Neural progenitor cell (in vitro differentiated cells): Measurements from ENCODE around the gene ELAC2. TPM values are rescaled to one million over a fixed set of nuclear protein-coding genes. Genes with fewer than 3 reads are reported as not detected.

Experiments used
- DNase-seq: peaks from one replicate; pipeline ENCODE4 v3.0.0-alpha.2; 2016; ENCODE audit warnings: low spot score
- H2AFZ ChIP-seq: fragments of 200-600 bp; sonication (generic); replicated peaks from 2 replicates; pipeline ENCODE4 v1.6.1; 2016; ENCODE audit warnings: antibody characterized with exemption
- H3F3A ChIP-seq: fragments of 200-600 bp; sonication (generic); 2 replicates; pipeline ENCODE4 v1.6.1; 2016; ENCODE audit warnings: antibody characterized with exemption, low read depth
- H3K27ac ChIP-seq: fragments of 200-600 bp; sonication (generic); 2 replicates; pipeline ENCODE4 v1.5.1; 2016; ENCODE audit warnings: mild to moderate bottlenecking
- H3K27me3 ChIP-seq: fragments of 200-600 bp; sonication (generic); 2 replicates; pipeline ENCODE4 v1.6.1; 2016; ENCODE audit warnings: mild to moderate bottlenecking, moderate library complexity
- H3K36me3 ChIP-seq: fragments of 200-600 bp; sonication (generic); 2 replicates; pipeline ENCODE4 v1.5.1; 2016
- H3K4me1 ChIP-seq: fragments of 200-600 bp; sonication (generic); 2 replicates; pipeline ENCODE4 v1.6.1; 2016; ENCODE audit warnings: mixed run types
- H3K4me2 ChIP-seq: fragments of 200-600 bp; sonication (generic); 2 replicates; pipeline ENCODE4 v1.6.1; 2016
- H3K4me3 ChIP-seq: fragments of 200-600 bp; sonication (generic); 2 replicates; pipeline ENCODE4 v1.5.1; 2016
- H3K79me2 ChIP-seq: fragments of 200-600 bp; sonication (generic); 2 replicates; pipeline ENCODE4 v1.6.1; 2016; ENCODE audit warnings: low read depth
- H3K9ac ChIP-seq: fragments of 200-600 bp; sonication (generic); 2 replicates; pipeline ENCODE4 v1.6.1; 2016
- H3K9me3 ChIP-seq: fragments of 200-600 bp; sonication (generic); 2 replicates; pipeline ENCODE4 v1.5.1; 2016; ENCODE audit warnings: low read depth
- H4K20me1 ChIP-seq: fragments of 200-600 bp; sonication (generic); 2 replicates; pipeline ENCODE4 v1.6.1; 2016; ENCODE audit warnings: low read depth
- H3K27ac Mint-ChIP-seq: 3 replicates; pipeline ENCODE4 v1.8.0; 2021; ENCODE audit warnings: mixed read lengths
- H3K27me3 Mint-ChIP-seq: 2 replicates; pipeline ENCODE4 v1.8.0; 2022; ENCODE audit warnings: low read depth, mild to moderate bottlenecking, inconsistent platforms, moderate library complexity, mixed read lengths; ENCODE audit not compliant: insufficient read depth
- H3K36me3 Mint-ChIP-seq: 3 replicates; pipeline ENCODE4 v1.8.0; 2021; ENCODE audit warnings: mixed read lengths
- H3K4me1 Mint-ChIP-seq: 3 replicates; pipeline ENCODE4 v1.8.0; 2021; ENCODE audit warnings: mixed read lengths
- H3K4me3 Mint-ChIP-seq: 3 replicates; pipeline ENCODE4 v1.8.0; 2021; ENCODE audit warnings: mild to moderate bottlenecking, moderate library complexity, mixed read lengths
- H3K9me3 Mint-ChIP-seq: 3 replicates; pipeline ENCODE4 v1.8.0; 2020; ENCODE audit warnings: mixed read lengths
- EZH2 ChIP-seq: fragments of 200-600 bp; sonication (generic); IDR thresholded peaks from 2 replicates; pipeline ENCODE4 v1.6.1; 2017; ENCODE audit warnings: antibody characterized with exemption, mild to moderate bottlenecking, moderate library complexity
- EZH2phosphoT487 ChIP-seq: fragments of 200-600 bp; sonication (generic); IDR thresholded peaks from 2 replicates; pipeline ENCODE4 v1.6.1; 2017; ENCODE audit warnings: antibody characterized with exemption
- total RNA-seq: library from RNA; depleted of rRNA; stranded (reverse); fragments of >200 nt; gene quantifications from 2 replicates; pipeline ENCODE4 v1.2.3, GENCODE V29; 2015; ENCODE audit warnings: low replicate concordance
- TF ChIP-seq, protein P1 (sequence below): fragments of 200-600 bp; sonication (generic); IDR thresholded peaks from 2 replicates; pipeline ENCODE4 v1.5.1; 2017; ENCODE audit warnings: antibody characterized with exemption, mild to moderate bottlenecking

The ELAC2 gene
- total RNA-seq, 1 donor from 2014 or later: 70.5 TPM

GRCh38 chr17:12983991-12984884, 33.6 kb downstream of the ELAC2 start:
- H3K4me2 ChIP-seq: no peak overlapping the region
- Mint-ChIP-seq H3K4me3 (no peak overlapping the region), H3K4me1 (peaks cover 25% of the 10 kb centered on the region), H3K36me3 (peaks cover 4% of the 10 kb centered on the region), H3K27me3 (peaks cover 10% of the 10 kb centered on the region), H3K27ac (peak overlapping the region; percentile 88), H3K9me3 (peaks cover 2% of the 10 kb centered on the region)
- no peaks in the 10 kb centered on the region for H3K36me3 ChIP-seq
- peaks cover 19% of the 10 kb centered on the region for H3F3A ChIP-seq
- no peaks in the 10 kb centered on the region for H3K9me3 ChIP-seq
- H4K20me1 ChIP-seq: no peaks in the 10 kb centered on the region
- H3K9ac ChIP-seq: no peak overlapping the region
- H3K79me2 ChIP-seq: no peaks in the 10 kb centered on the region
- H3K4me3 ChIP-seq: no peak overlapping the region
- TF ChIP-seq EZH2 (no peak), EZH2phosphoT487 (no peak)
- TF ChIP-seq, protein P1, sequence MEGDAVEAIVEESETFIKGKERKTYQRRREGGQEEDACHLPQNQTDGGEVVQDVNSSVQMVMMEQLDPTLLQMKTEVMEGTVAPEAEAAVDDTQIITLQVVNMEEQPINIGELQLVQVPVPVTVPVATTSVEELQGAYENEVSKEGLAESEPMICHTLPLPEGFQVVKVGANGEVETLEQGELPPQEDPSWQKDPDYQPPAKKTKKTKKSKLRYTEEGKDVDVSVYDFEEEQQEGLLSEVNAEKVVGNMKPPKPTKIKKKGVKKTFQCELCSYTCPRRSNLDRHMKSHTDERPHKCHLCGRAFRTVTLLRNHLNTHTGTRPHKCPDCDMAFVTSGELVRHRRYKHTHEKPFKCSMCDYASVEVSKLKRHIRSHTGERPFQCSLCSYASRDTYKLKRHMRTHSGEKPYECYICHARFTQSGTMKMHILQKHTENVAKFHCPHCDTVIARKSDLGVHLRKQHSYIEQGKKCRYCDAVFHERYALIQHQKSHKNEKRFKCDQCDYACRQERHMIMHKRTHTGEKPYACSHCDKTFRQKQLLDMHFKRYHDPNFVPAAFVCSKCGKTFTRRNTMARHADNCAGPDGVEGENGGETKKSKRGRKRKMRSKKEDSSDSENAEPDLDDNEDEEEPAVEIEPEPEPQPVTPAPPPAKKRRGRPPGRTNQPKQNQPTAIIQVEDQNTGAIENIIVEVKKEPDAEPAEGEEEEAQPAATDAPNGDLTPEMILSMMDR: no peak
- DNase-seq: no peak
- H2AFZ ChIP-seq: no peak overlapping the region
- no peaks in the 10 kb centered on the region for H3K27me3 ChIP-seq
- H3K4me1 ChIP-seq: peaks cover 28% of the 10 kb centered on the region
- H3K27ac ChIP-seq: no peak overlapping the region

GRCh38 chr17:12982224-12982623, 35.6 kb downstream of the ELAC2 start:
- Histone ChIP-seq H3K4me1 (peaks cover 17% of the 10 kb centered on the region), H3K27me3 (no peaks in the 10 kb centered on the region), H3K4me3 (no peak overlapping the region), H4K20me1 (no peaks in the 10 kb centered on the region), H2AFZ (no peak overlapping the region), H3K27ac (no peak overlapping the region), H3K36me3 (no peaks in the 10 kb centered on the region), H3K9me3 (no peaks in the 10 kb centered on the region), H3K79me2 (no peaks in the 10 kb centered on the region), H3K9ac (no peak overlapping the region), H3K4me2 (no peak overlapping the region), H3F3A (peaks cover 8% of the 10 kb centered on the region)
- no peak for DNase-seq
- TF ChIP-seq, protein P1: no peak
- TF ChIP-seq EZH2: no peak
- no peak for TF ChIP-seq EZH2phosphoT487
- peaks cover 4% of the 10 kb centered on the region for H3K36me3 Mint-ChIP-seq
- no peak overlapping the region for H3K4me3 Mint-ChIP-seq
- H3K9me3 Mint-ChIP-seq: peaks cover 2% of the 10 kb centered on the region
- H3K4me1 Mint-ChIP-seq: peaks cover 13% of the 10 kb centered on the region
- no peak overlapping the region for H3K27ac Mint-ChIP-seq
- peaks cover 10% of the 10 kb centered on the region for H3K27me3 Mint-ChIP-seq

- Histone ChIP-seq H3K4me2 (no peak overlapping the region), H3K4me3 (no peak overlapping the region), H3K27ac (no peak overlapping the region), H3K9me3 (no peaks in the 10 kb centered on the region), H3K36me3 (no peaks in the 10 kb centered on the region), H4K20me1 (no peaks in the 10 kb centered on the region), H3K4me1 (peaks cover 5% of the 10 kb centered on the region), H3F3A (peaks cover 8% of the 10 kb centered on the region), H3K9ac (no peak overlapping the region), H2AFZ (no peak overlapping the region), H3K79me2 (no peaks in the 10 kb centered on the region), H3K27me3 (no peaks in the 10 kb centered on the region)
- H3K4me3 Mint-ChIP-seq: no peak overlapping the region
- no peaks in the 10 kb centered on the region for H3K4me1 Mint-ChIP-seq
- TF ChIP-seq EZH2 (no peak), EZH2phosphoT487 (no peak)
- TF ChIP-seq, protein P1: no peak
- H3K27me3 Mint-ChIP-seq: peaks cover 6% of the 10 kb centered on the region
- no peak for DNase-seq
- H3K9me3 Mint-ChIP-seq: peaks cover 2% of the 10 kb centered on the region
- no peak overlapping the region for H3K27ac Mint-ChIP-seq
- peaks cover 3% of the 10 kb centered on the region for H3K36me3 Mint-ChIP-seq
These were observed 37.9 kb downstream of the ELAC2 start for GRCh38 chr17:12979826-12980500.
